ENCODE results near the gene FGF1. TPM values are rescaled to one million over a fixed set of nuclear protein-coding genes. Genes with fewer than 3 reads are reported as not detected.

The FGF1 gene
- total RNA-seq, result 3.4 and 4.0 TPM in 2 replicates

GRCh38 chr5:142685418-142686209 is at the start of gene FGF1:
TSS of gene FGF1 (minus strand) at chr5:142686090. CDS start at chr5:142614127, 71,963 bp downstream.

Other genes starting within 250 kb of the FGF1 start
- gene ARHGAP26, start 84.3 kb upstream of the FGF1 start, total RNA-seq, result 4.8 and 13.6 TPM in 2 replicates